ENCODE data around the gene MARCKSL1.

Gene MARCKSL1

GRCh38 chr1:32367912-32368635 lies 32.0 kb upstream of the MARCKSL1 start:
- TF ChIP-seq, protein P1, sequence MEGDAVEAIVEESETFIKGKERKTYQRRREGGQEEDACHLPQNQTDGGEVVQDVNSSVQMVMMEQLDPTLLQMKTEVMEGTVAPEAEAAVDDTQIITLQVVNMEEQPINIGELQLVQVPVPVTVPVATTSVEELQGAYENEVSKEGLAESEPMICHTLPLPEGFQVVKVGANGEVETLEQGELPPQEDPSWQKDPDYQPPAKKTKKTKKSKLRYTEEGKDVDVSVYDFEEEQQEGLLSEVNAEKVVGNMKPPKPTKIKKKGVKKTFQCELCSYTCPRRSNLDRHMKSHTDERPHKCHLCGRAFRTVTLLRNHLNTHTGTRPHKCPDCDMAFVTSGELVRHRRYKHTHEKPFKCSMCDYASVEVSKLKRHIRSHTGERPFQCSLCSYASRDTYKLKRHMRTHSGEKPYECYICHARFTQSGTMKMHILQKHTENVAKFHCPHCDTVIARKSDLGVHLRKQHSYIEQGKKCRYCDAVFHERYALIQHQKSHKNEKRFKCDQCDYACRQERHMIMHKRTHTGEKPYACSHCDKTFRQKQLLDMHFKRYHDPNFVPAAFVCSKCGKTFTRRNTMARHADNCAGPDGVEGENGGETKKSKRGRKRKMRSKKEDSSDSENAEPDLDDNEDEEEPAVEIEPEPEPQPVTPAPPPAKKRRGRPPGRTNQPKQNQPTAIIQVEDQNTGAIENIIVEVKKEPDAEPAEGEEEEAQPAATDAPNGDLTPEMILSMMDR (IDR thresholded peaks at IDR 0.05; ENCODE audit: control insufficient read depth, extremely low read depth, insufficient read depth), result no peak
- H3K4me3 ChIP-seq (ENCODE audit: low read depth, low read length), result no peak overlapping the region
- DNase-seq (ENCODE audit: low read depth), result no peak

DNA sequence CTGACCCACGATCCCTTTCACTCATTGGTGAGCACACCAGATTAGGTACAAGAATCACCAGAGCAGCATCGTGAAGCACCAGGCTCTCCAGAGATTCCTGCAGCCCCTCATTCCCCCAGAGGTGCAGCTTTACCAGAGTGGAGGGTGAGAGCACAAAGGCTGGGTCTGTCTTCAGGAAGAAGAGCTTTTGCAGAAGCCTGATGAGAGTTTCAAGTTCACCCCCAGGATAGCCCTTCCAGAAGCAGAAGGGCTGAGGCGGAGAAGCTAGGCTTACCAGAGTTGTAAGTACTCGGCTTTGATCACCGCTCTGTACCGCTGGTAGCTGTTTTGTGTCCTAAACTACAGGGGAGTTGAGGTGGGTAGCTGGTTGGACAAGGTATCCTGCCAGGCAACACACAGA lies 29.4 kb upstream of the MARCKSL1 start:
- DNase-seq (ENCODE audit: low read depth), result no peak
- TF ChIP-seq, protein P1 (IDR thresholded peaks at IDR 0.05; ENCODE audit: control insufficient read depth, extremely low read depth, insufficient read depth), result no peak
- no peak overlapping the region for H3K4me3 ChIP-seq (ENCODE audit: low read depth, low read length)

- DNase-seq (ENCODE audit: low read depth), result no peak
- no peak overlapping the region for H3K4me3 ChIP-seq (ENCODE audit: low read depth, low read length)
- TF ChIP-seq, protein P1 (IDR thresholded peaks at IDR 0.05; ENCODE audit: control insufficient read depth, extremely low read depth, insufficient read depth), result no peak
These were observed 28.8 kb upstream of the MARCKSL1 start for GRCh38 chr1:32364836-32365235.

DNA sequence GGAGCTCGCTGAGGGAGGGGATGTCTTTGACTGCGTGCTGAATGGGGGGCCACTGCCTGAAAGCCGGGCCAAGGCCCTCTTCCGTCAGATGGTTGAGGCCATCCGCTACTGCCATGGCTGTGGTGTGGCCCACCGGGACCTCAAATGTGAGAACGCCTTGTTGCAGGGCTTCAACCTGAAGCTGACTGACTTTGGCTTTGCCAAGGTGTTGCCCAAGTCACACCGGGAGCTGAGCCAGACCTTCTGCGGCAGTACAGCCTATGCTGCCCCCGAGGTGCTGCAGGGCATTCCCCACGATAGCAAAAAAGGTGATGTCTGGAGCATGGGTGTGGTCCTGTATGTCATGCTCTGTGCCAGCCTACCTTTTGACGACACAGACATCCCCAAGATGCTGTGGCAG lies 27.7 kb upstream of the MARCKSL1 start:
- TF ChIP-seq, protein P1 (IDR thresholded peaks at IDR 0.05; ENCODE audit: control insufficient read depth, extremely low read depth, insufficient read depth), result no peak
- DNase-seq (ENCODE audit: low read depth), result no peak

DNA sequence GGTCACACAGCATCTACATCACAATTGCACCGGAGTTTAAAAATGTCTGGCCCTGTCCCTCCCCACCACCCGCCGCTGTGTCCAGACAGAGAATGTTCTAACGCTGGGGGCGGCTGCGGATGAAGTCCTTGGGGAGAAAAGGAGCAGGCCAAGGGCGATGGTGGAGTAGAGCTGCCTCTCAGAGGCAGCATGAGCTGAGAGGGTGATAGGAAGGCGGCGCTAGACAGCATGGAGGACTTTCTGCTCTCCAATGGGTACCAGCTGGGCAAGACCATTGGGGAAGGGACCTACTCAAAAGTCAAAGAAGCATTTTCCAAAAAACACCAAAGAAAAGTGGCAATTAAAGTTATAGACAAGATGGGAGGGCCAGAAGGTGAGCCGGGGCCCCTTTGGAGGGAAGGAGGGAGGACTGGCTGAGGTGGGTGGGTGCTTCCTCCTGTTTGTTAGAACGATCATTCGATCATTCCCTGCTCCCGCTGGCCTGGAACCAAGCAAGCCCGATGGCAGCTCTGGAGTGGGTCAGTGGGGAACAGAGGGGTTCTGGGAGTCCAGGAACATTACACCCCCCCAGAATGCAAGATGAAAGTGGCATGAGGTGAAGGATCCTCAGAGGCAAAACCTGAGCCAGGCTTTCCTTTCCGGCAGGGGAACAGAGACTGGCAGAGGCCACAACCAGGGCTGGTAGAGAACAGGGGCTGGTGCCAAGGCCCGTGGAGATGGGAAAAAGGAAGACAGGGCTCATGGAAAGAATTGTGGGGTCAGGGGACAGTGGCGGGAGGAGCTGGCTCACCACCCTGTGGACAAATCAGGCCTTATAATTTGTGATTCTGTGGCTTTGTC lies 26.7 kb upstream of the MARCKSL1 start, which contains the start of the genes FAM229A and TSSK3:
Gene FAM229A, minus strand, starts transcription at position 12 of the 840 bp plus-strand sequence. CDS start 394 bp downstream, outside the sequence.
Gene TSSK3, plus strand, starts transcription at position 66 of the 840 bp plus-strand sequence. Its CDS starts 163 bp downstream, at position 229.
- H3K4me3 ChIP-seq (ENCODE audit: low read depth, low read length), result no peak within 1 kb of the TSS
- TF ChIP-seq, protein P1 (IDR thresholded peaks at IDR 0.05; ENCODE audit: control insufficient read depth, extremely low read depth, insufficient read depth), result no peak
- no peak for DNase-seq (ENCODE audit: low read depth)

More for the DNA sequence above, 27.7 kb upstream of the MARCKSL1 start:
- no peak overlapping the region for H3K4me3 ChIP-seq (ENCODE audit: low read depth, low read length)

GRCh38 chr1:32361674-32362473 lies 25.8 kb upstream of the MARCKSL1 start:
- H3K4me3 ChIP-seq (ENCODE audit: low read depth, low read length), result no peak overlapping the region
- TF ChIP-seq, protein P1 (IDR thresholded peaks at IDR 0.05; ENCODE audit: control insufficient read depth, extremely low read depth, insufficient read depth), result no peak
- no peak for DNase-seq (ENCODE audit: low read depth)
